ENCODE data around the gene PEX5L.
"Not testable (repeated sequence)": the region's sequence is repeated elsewhere in the genome, so short reads cannot be mapped to it uniquely, and the experiment has no call there.

The PEX5L gene, protein sequence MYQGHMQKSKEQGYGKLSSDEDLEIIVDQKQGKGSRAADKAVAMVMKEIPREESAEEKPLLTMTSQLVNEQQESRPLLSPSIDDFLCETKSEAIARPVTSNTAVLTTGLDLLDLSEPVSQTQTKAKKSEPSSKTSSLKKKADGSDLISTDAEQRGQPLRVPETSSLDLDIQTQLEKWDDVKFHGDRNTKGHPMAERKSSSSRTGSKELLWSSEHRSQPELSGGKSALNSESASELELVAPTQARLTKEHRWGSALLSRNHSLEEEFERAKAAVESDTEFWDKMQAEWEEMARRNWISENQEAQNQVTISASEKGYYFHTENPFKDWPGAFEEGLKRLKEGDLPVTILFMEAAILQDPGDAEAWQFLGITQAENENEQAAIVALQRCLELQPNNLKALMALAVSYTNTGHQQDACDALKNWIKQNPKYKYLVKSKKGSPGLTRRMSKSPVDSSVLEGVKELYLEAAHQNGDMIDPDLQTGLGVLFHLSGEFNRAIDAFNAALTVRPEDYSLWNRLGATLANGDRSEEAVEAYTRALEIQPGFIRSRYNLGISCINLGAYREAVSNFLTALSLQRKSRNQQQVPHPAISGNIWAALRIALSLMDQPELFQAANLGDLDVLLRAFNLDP

DNA sequence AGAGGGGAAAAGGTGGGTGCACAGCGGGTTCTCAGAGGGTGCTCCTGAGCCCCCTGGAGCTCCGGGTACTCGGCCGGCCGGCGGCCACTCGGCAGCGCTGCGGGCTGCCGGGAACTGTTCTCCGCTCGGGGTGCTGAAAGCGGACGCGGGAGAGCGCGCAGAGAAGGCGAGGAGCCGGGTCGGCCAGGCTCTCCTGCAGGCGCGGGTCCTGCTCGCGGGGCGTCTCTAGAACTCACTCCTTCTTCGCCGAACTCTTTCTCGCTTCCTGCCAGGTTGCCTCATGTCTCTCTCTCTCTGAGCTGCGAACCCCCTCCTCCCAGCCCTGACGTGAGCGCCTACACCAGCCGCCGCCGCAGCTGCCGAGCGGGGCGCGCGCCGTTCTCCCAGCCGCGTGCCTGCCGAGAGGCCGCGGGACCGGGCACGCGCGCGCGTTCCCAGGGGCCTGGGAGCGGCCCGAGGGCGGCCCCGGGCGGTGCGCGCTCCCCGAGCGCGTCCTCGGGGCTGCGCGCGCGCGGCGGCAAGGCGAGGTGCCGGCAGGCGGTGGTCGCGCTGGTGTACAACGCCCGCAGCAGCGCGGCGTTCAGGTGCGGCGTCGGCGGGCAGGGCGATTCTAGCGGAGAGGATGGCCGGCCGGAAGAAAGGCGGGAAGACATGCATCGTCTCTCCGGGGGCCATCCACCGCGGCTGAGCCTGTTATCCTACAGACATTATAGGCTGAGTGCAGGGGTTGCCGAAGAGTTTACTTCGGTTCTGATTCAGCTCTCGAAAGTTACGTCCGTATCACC is at the start of gene PEX5L:
Gene PEX5L (minus strand): TSS at position 267 of the 785 bp plus-strand sequence. CDS start 338 bp downstream, outside the sequence.
- in situ Hi-C loops (cut with MboI; ENCODE audit: low pct_unique_long_range_greater_than_20kb, low sequenced_read_pairs) = no loop called here

DNA sequence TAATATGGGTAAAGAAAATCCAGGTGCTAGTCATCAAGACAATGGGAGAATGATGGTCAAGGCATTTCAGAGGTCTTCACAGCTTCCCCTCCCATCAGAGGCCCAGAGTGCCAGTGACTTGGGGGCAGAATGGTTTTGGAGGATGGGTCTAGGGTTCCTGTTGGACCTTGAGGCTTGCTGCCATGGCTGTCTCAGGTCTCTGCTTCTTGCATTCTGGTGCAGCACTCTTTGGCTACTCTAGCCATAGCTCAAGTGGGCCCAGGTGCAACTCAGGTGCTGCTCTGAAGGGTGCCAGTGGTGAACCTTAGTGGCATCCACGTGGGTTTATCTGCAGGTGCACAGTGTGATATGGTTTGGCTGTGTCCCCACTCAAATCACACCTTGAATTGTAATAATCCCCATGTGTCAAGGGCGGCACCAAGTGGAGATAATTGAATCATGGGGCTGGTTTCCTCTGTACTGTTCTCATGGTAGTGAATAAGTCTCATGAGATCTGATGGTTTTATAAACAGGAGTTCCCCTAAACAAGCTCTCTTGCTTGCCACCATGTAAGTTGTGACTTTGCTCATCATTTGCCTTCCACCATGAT is 48.5 kb upstream of the PEX5L start:
- peak; percentile 3 for DNase-seq
- in situ Hi-C loops (cut with MboI; ENCODE audit: low pct_unique_long_range_greater_than_20kb, low sequenced_read_pairs) = no loop called here

More for the DNA sequence above, at the start of gene PEX5L:
- DNase-seq = peak; percentile 31

GRCh38 chr3:180082699-180083098 is 46.0 kb upstream of the PEX5L start:
- in situ Hi-C loops (cut with MboI; ENCODE audit: low pct_unique_long_range_greater_than_20kb, low sequenced_read_pairs) = no loop called here

DNA sequence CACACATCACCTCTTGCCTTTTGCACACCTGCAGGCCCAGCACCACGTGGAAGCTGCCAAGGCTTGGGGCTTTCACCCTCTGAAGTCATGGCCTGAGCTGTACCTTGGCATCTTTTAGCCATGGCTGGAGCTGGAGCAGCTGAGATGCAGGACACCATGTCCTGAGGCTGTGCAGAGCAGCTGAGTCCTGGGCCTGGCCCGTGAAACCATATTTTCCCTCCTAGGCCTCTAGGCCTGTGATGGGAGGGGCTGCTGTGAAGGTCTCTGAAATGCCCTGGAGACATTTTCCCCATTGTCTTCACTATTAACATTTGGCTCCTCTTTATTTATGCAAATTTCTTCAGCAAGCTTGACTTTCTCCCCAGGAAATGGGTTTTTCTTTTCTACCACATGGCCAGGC is 41.9 kb upstream of the PEX5L start:
- in situ Hi-C loops (cut with MboI; ENCODE audit: low pct_unique_long_range_greater_than_20kb, low sequenced_read_pairs) = no loop called here

More at GRCh38 chr3:180082699-180083098, 46.0 kb upstream of the PEX5L start:
- no peak for DNase-seq

GRCh38 chr3:180073561-180073960 is 36.8 kb upstream of the PEX5L start:
- in situ Hi-C loops (cut with MboI; ENCODE audit: low pct_unique_long_range_greater_than_20kb, low sequenced_read_pairs) = no loop called here

More for the DNA sequence above, 41.9 kb upstream of the PEX5L start:
- no peak for DNase-seq

GRCh38 chr3:180072786-180073185 is 36.0 kb upstream of the PEX5L start:
- in situ Hi-C loops (cut with MboI; ENCODE audit: low pct_unique_long_range_greater_than_20kb, low sequenced_read_pairs) = no loop called here
- DNase-seq = no peak

More at GRCh38 chr3:180073561-180073960, 36.8 kb upstream of the PEX5L start:
- DNase-seq = no peak

DNA sequence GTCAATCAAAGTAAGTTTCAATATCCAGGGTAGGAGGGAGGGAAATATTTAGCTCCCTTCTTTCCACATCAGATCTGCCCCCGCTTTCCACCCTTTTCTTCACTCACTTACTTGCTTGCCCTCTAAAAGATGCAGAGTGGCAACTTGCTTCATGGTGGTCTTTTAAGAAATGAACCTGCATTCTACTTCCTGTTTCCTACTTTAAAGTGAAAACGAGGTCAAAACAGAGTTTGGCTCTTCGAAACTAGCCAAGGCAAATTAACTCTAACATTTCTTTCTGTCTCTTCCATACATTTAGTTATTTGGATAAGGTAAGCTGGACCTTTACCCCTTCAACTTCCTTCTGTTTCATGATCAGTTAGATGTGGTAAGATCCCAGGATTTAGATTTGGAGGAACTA is 34.2 kb upstream of the PEX5L start:
- in situ Hi-C loops (cut with MboI; ENCODE audit: low pct_unique_long_range_greater_than_20kb, low sequenced_read_pairs) = no loop called here
- no peak for DNase-seq

DNA sequence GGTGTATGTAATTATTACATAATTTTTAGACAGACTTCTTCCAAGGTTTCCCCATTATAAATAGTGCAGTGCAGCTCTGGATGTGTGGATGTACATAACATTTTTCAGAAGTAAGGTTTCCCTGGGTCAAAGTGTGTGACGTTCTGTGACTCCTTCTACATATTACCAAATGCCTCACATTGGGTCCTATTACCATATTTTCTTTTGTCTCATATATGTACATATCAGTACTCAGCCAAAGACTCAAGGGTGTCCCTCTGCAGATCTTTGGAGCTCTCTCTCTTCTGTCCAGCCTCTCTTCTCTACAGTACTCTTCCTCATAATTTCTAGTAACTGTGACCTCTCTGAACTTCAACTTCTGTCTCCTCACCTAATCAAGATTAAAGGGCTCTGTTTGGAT is 31.3 kb upstream of the PEX5L start:
- in situ Hi-C loops (cut with MboI; ENCODE audit: low pct_unique_long_range_greater_than_20kb, low sequenced_read_pairs) = no loop called here
- DNase-seq = no peak

DNA sequence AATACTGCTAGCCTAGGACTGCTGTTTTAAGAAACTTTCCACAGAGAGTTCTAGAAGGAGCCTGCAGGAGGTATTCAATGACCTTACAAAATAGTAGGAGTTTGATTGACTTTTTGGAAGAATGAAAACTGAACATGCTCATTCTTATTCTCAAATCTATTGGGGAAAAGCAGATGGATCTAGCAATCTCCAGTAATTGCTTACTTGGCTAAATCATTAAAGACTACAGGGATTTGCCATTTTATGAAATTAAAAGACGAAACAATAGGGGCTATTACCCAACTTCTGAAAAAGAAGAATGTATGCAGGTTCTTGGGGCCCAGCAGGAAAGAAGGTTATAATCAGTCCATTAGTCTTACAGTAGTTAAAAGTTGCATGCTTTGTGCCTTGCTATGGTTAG is 29.9 kb upstream of the PEX5L start:
- DNase-seq = no peak
- in situ Hi-C loops (cut with MboI; ENCODE audit: low pct_unique_long_range_greater_than_20kb, low sequenced_read_pairs) = no loop called here

DNA sequence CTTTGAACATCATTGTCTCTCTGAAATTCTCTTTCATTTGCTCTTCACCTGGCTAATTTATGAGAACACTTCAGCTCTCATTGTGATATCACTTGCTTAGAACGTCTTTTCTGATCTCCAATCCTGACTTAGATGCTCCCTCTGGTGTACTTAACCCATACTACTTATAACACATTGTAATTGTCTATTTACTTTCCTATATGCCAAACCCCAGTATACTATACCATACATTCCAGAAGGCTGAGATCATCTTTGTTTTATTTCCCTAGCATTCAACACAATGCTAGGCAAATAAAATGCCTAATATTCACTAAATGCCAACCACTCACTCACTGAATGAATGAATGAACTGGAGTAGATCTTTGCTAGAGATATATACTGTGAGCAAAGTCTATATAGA is 27.0 kb upstream of the PEX5L start:
- in situ Hi-C loops (cut with MboI; ENCODE audit: low pct_unique_long_range_greater_than_20kb, low sequenced_read_pairs) = no loop called here
- no peak for DNase-seq

GRCh38 chr3:180062771-180063170 is 26.0 kb upstream of the PEX5L start:
- in situ Hi-C loops (cut with MboI; ENCODE audit: low pct_unique_long_range_greater_than_20kb, low sequenced_read_pairs) = no loop called here
- no peak for DNase-seq

DNA sequence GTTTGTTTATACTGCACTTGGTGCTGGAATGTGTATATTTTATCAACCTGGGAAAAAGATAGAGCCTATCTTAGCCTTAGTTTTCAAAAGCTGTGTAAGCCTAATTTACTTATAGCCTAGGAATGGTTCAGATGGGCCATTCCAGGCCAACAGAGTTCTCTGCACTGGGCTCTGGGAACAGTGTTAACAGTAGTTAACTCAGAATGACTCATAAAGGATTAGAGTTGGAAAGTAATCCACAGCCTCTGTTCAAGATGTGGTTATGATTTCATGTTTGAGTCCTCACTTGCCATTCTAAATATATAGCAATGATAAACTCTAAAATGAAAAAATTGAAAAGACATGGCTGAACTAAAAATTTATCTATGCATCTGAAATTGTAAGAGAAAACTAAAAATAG is 22.6 kb upstream of the PEX5L start:
- in situ Hi-C loops (cut with MboI; ENCODE audit: low pct_unique_long_range_greater_than_20kb, low sequenced_read_pairs) = no loop called here
- no peak for DNase-seq

GRCh38 chr3:180058238-180058637 is 21.5 kb upstream of the PEX5L start:
- no peak for DNase-seq
- in situ Hi-C loops (cut with MboI; ENCODE audit: low pct_unique_long_range_greater_than_20kb, low sequenced_read_pairs) = no loop called here

- DNase-seq; in situ Hi-C loops (cut with MboI; ENCODE audit: low pct_unique_long_range_greater_than_20kb, low sequenced_read_pairs): not testable (repeated sequence)
These were observed 18.9 kb upstream of the PEX5L start for GRCh38 chr3:180055656-180056055.

DNA sequence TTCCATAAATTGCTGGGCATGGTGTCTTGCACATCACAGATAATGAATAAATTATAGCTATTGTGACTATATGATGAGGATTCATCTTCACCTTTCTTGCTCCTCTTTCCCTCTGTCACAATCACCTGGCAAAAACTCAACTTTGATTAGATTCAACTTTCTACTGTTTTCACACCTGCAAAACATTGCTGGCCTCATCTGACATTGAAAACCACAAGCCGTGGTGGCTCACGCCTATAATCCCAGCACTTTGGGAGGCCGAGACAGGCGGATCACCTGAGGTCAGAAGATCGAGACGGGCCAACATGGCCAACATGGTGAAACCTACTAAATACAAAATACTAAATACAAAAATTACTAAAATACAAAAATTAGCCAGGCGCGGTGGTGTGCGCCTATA is 12.7 kb upstream of the PEX5L start:
- no peak for DNase-seq
- in situ Hi-C loops (cut with MboI; ENCODE audit: low pct_unique_long_range_greater_than_20kb, low sequenced_read_pairs) = no loop called here

- in situ Hi-C loops (cut with MboI; ENCODE audit: low pct_unique_long_range_greater_than_20kb, low sequenced_read_pairs) = no loop called here
- no peak for DNase-seq
These were observed 12.1 kb upstream of the PEX5L start for GRCh38 chr3:180048840-180049239.

GRCh38 chr3:180048103-180048502 is 11.4 kb upstream of the PEX5L start:
- in situ Hi-C loops (cut with MboI; ENCODE audit: low pct_unique_long_range_greater_than_20kb, low sequenced_read_pairs) = no loop called here
- DNase-seq = peak; percentile 49

DNA sequence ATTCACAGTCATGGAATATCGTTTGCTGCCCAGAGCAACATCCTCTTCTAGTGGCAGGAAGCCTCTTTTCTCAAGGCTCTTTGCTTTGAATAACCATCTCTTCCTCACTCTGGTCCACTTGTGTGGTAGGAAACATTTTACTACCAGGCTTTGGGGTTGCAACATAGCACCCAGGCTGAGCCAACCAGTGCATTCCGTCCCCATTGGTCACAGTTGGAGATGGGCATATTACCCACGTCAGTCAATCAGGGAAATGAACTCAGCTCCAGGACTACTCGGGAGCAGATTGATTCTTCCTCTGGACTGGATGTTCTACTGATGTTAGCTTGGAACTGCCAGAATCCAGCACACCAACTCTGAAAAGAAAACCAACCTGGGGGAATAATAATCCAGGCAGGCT is 4.2 kb upstream of the PEX5L start:
- in situ Hi-C loops (cut with MboI; ENCODE audit: low pct_unique_long_range_greater_than_20kb, low sequenced_read_pairs) = no loop called here
- no peak for DNase-seq

DNA sequence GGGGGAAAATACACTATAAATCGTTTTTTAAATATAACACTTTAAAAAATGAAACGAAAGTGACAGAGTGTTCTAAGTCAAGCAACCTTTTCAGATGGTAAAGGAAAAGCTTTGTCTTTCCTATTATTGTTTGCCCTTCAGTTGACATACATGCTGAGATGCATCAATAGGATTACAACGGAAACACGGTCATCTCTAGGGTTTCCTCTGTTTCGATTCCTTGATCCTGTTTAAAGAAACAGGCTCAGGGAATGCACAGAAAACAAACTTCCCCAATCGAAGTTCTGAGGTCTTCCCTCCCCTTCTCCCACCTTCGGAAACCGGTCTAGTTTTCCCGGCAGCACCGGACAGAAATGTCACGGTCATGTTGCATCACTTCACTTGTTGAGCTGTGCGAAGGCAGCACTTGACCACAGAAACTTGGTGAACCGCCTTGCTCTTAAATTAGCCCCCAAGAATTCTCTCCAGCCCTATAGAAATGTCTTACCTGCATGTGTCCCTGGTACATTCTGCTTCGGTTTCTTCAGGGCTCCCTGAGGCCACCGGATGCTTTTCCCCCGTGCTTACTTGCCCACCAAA is 556 bp downstream of the PEX5L start:
- DNase-seq = no peak
- in situ Hi-C loops (cut with MboI; ENCODE audit: low pct_unique_long_range_greater_than_20kb, low sequenced_read_pairs) = no loop called here
